GOT3 (cell line): ENCODE results near the gene PDE4DIP.
"Not testable (repeated sequence)": the region's sequence is repeated elsewhere in the genome, so short reads cannot be mapped to it uniquely, and the experiment has no call there.

Experiments
- DNase-seq: peaks from one replicate; lab custom pipeline; 2025; ENCODE audit warnings: mixed read lengths; lab: John Stamatoyannopoulos, UW

PDE4DIP gene

GRCh38 chr1:148874408-148875388 is 30.5 kb downstream of the PDE4DIP start:
- DNase-seq = not testable (repeated sequence)

- not testable (repeated sequence) for DNase-seq
Observed at GRCh38 chr1:148879812-148880416, 35.7 kb downstream of the PDE4DIP start.

GRCh38 chr1:148881261-148881660 is 37.0 kb downstream of the PDE4DIP start:
- DNase-seq = not testable (repeated sequence)

GRCh38 chr1:148885219-148885618 is 41.0 kb downstream of the PDE4DIP start:
- not testable (repeated sequence) for DNase-seq

GRCh38 chr1:148886293-148886692 is 42.1 kb downstream of the PDE4DIP start:
- DNase-seq = not testable (repeated sequence)

GRCh38 chr1:148888597-148888996 is 44.4 kb downstream of the PDE4DIP start:
- not testable (repeated sequence) for DNase-seq

- not testable (repeated sequence) for DNase-seq
Observed at GRCh38 chr1:148889267-148890074, 45.2 kb downstream of the PDE4DIP start.

GRCh38 chr1:148890075-148890568 is 45.9 kb downstream of the PDE4DIP start:
- DNase-seq = not testable (repeated sequence)

- not testable (repeated sequence) for DNase-seq
Observed at GRCh38 chr1:148894360-148895352, 50.4 kb downstream of the PDE4DIP start.

GRCh38 chr1:148900026-148900425 is 55.8 kb downstream of the PDE4DIP start:
- DNase-seq = not testable (repeated sequence)

GRCh38 chr1:148900691-148901090 is 56.5 kb downstream of the PDE4DIP start:
- DNase-seq = not testable (repeated sequence)

- DNase-seq = not testable (repeated sequence)
Observed at GRCh38 chr1:148901150-148901952, 57.1 kb downstream of the PDE4DIP start.

GRCh38 chr1:148901953-148902341 is 57.7 kb downstream of the PDE4DIP start:
- not testable (repeated sequence) for DNase-seq

GRCh38 chr1:148909219-148909826 is 65.1 kb downstream of the PDE4DIP start:
- DNase-seq = not testable (repeated sequence)

GRCh38 chr1:148911303-148911928 is 67.2 kb downstream of the PDE4DIP start:
- DNase-seq = not testable (repeated sequence)

GRCh38 chr1:148916222-148916621 is 72.0 kb downstream of the PDE4DIP start:
- not testable (repeated sequence) for DNase-seq

GRCh38 chr1:148916695-148917348 is 72.6 kb downstream of the PDE4DIP start:
- not testable (repeated sequence) for DNase-seq

GRCh38 chr1:148918836-148919447 is 74.7 kb downstream of the PDE4DIP start:
- DNase-seq = not testable (repeated sequence)
